Keratinocyte (primary cell): ENCODE data around the gene PPP1R16B. TPM values are rescaled to one million over a fixed set of nuclear protein-coding genes. Genes with fewer than 3 reads are reported as not detected.

Source experiments
- DNase-seq: peaks from one replicate; pipeline ENCODE4 v3.0.0-alpha.2; 2011; ENCODE audit warnings: low read depth, missing footprints, low spot score
- FAIRE-seq: peaks from 2 replicates; lab custom pipeline; 2011; peaks lifted over from hg19 to GRCh38; lab: Jason Lieb, UNC
- H2AFZ ChIP-seq: 2 replicates; pipeline ENCODE4 v1.6.0; 2012; ENCODE audit warnings: low read length, control low read depth, inconsistent platforms; ENCODE audit not compliant: control insufficient read depth
- H3K27ac ChIP-seq: 2 replicates; pipeline ENCODE4 v1.5.1; 2011; ENCODE audit warnings: low read length; ENCODE audit not compliant: control insufficient read depth, insufficient read depth
- H3K27me3 ChIP-seq: 3 replicates; pipeline ENCODE4 v1.6.0; 2011; ENCODE audit warnings: low read length; ENCODE audit not compliant: control insufficient read depth, insufficient read depth; ENCODE audit errors: extremely low read depth
- H3K36me3 ChIP-seq, 2 experiments: 2 replicates in 1 of 2; 3 replicates in 1 of 2; pipeline ENCODE4 v1.5.1; 2011; ENCODE audit warnings: low read length in 2 of 2, mild to moderate bottlenecking in 1 of 2; ENCODE audit not compliant: control insufficient read depth in 2 of 2, insufficient read depth in 2 of 2; ENCODE audit errors: extremely low read depth in 1 of 2
- H3K4me1 ChIP-seq: 3 replicates; pipeline ENCODE4 v1.5.1; 2011; ENCODE audit warnings: low read length; ENCODE audit not compliant: control insufficient read depth, insufficient read depth; ENCODE audit errors: extremely low read depth
- H3K4me2 ChIP-seq: 3 replicates; pipeline ENCODE4 v1.6.0; 2011; ENCODE audit warnings: low read depth, low read length; ENCODE audit not compliant: control insufficient read depth, insufficient read depth; ENCODE audit errors: extremely low read depth
- H3K4me3 ChIP-seq, 3 experiments: fragments of 200-600 bp in 1 of 3; sonication (generic) in 1 of 3; 2 replicates in 2 of 3; 3 replicates in 1 of 3; pipeline ENCODE4 v1.5.1; 2011 to 2016; ENCODE audit warnings: low read length in 3 of 3, mild to moderate bottlenecking in 3 of 3, control low read depth in 2 of 3, inconsistent platforms in 1 of 3, low read depth in 1 of 3, mixed read lengths in 1 of 3, mixed run types in 1 of 3, moderate library complexity in 1 of 3; ENCODE audit not compliant: control insufficient read depth in 2 of 3, insufficient read depth in 2 of 3; ENCODE audit errors: extremely low read depth in 1 of 3
- H3K79me2 ChIP-seq: 2 replicates; pipeline ENCODE4 v1.6.0; 2012; ENCODE audit warnings: low read length; ENCODE audit not compliant: control insufficient read depth, insufficient read depth
- H3K9ac ChIP-seq: 3 replicates; pipeline ENCODE4 v1.6.0; 2011; ENCODE audit warnings: low read length; ENCODE audit not compliant: control insufficient read depth, insufficient read depth; ENCODE audit errors: extremely low read depth
- H3K9me1 ChIP-seq: 3 replicates; pipeline ENCODE4 v1.6.0; 2011; ENCODE audit warnings: low read length; ENCODE audit not compliant: control insufficient read depth, insufficient read depth; ENCODE audit errors: extremely low read depth
- H3K9me3 ChIP-seq: 2 replicates; pipeline ENCODE4 v1.5.1; 2012; ENCODE audit warnings: low read depth, low read length; ENCODE audit not compliant: control insufficient read depth
- H4K20me1 ChIP-seq: 3 replicates; pipeline ENCODE4 v1.6.0; 2011; ENCODE audit warnings: low read length; ENCODE audit not compliant: control insufficient read depth, insufficient read depth; ENCODE audit errors: extremely low read depth
- CTCF ChIP-seq, 3 experiments: IDR thresholded peaks in 1 of 3; conservative IDR thresholded peaks in 1 of 3; optimal IDR thresholded peaks in 1 of 3; 2 replicates in 2 of 3; 3 replicates in 1 of 3; pipeline versions ENCODE3 to v1.5.1; 2011; ENCODE audit warnings: low read length in 3 of 3, mild to moderate bottlenecking in 3 of 3, moderate library complexity in 2 of 3, control low read depth in 1 of 3, inconsistent platforms in 1 of 3; ENCODE audit not compliant: insufficient read depth in 2 of 3; ENCODE audit errors: extremely low read depth in 1 of 3
- EZH2 ChIP-seq: IDR thresholded peaks from one replicate; pipeline ENCODE4 v1.6.1; 2012; ENCODE audit warnings: inconsistent platforms, mild to moderate bottlenecking, low read length, moderate library complexity
- dilution Hi-C: fragments of 300-500 bp; cut with MboI; formaldehyde crosslinking; loops from one replicate; pipeline ENCODE4 v1.7.0; 2020; ENCODE audit warnings: low sequenced_read_pairs; ENCODE audit not compliant: extremely low pct_ligation_motif_present
- polyA plus RNA-seq, 5 experiments: library from polyadenylated mRNA; depleted of rRNA in 3 of 5; stranded (reverse) in 3 of 5; stranded (forward) in 1 of 5; unstranded in 1 of 5; fragments of >200 nt; gene quantifications; 1 replicate in 1 of 5; 2 replicates in 3 of 5; 3 replicates in 1 of 5; pipeline versions ENCODE4 v1.2.1 to v1.2.3, GENCODE V29; 2011 to 2012; ENCODE audit warnings: missing spikeins in 2 of 5, low read depth in 1 of 5, low replicate concordance in 1 of 5

PPP1R16B gene
- polyA plus RNA-seq, 1 donor (not counting 4 experiments of a cell fraction or from before 2014, with no cell fraction given), result not detected

- Histone ChIP-seq H4K20me1 (peaks cover 2% of the 10 kb centered on the region), H3K79me2 (peaks cover 62% of the 10 kb centered on the region), H3K27ac (no peak overlapping the region), H3K4me1 (no peaks in the 10 kb centered on the region), H3K4me3 (no peak overlapping the region), H3K27me3 (no peaks in the 10 kb centered on the region), H3K4me2 (no peak overlapping the region), H3K9me1 (peaks cover 3% of the 10 kb centered on the region), H3K36me3 (peaks cover 1 to 47% of the 10 kb centered on the region in 2 experiments), H3K9ac (no peak overlapping the region), H3K9me3 (no peaks in the 10 kb centered on the region), H2AFZ (no peak overlapping the region)
- FAIRE-seq (no peak), DNase-seq (no peak)
- TF ChIP-seq EZH2, result no peak
- TF ChIP-seq CTCF (optimal IDR thresholded peaks at IDR 0.05 in 1 of 3, IDR thresholded peaks at IDR 0.05 in 1 of 3, conservative IDR thresholded peaks at IDR 0.05 in 1 of 3; ENCODE audit: extremely low read depth in 1 of 3, insufficient read depth in 2 of 3, low read length in 3 of 3), result peak in 1 of 3 experiments; percentile 27
- dilution Hi-C loops, result no loop called here
Observed at GRCh38 chr20:38941726-38942389, 136.4 kb downstream of the PPP1R16B start.

GRCh38 chr20:38945012-38945411, 139.5 kb downstream of the PPP1R16B start:
- TF ChIP-seq EZH2, result no peak
- no peak for TF ChIP-seq CTCF (optimal IDR thresholded peaks at IDR 0.05 in 1 of 3, IDR thresholded peaks at IDR 0.05 in 1 of 3, conservative IDR thresholded peaks at IDR 0.05 in 1 of 3; ENCODE audit: extremely low read depth in 1 of 3, insufficient read depth in 2 of 3, low read length in 3 of 3)
- Histone ChIP-seq H3K27ac (no peak overlapping the region), H3K36me3 (peaks cover 1 to 41% of the 10 kb centered on the region in 2 experiments), H3K27me3 (no peaks in the 10 kb centered on the region), H3K79me2 (peaks cover 35% of the 10 kb centered on the region), H3K4me3 (no peak overlapping the region), H2AFZ (no peak overlapping the region), H3K4me1 (no peaks in the 10 kb centered on the region), H3K9ac (no peak overlapping the region), H3K9me3 (no peaks in the 10 kb centered on the region), H3K4me2 (no peak overlapping the region), H4K20me1 (peaks cover 2% of the 10 kb centered on the region), H3K9me1 (peaks cover 5% of the 10 kb centered on the region)
- no peak for DNase-seq
- dilution Hi-C loops, result no loop called here
- no peak for FAIRE-seq
